Activated CD4-positive, CD25-positive, alpha-beta regulatory T cell (primary cell): ENCODE results near the gene PRKCZ.

ENCODE experiments used
- DNase-seq, 4 experiments: peaks; one replicate each; lab custom pipeline; 2025; lab: John Stamatoyannopoulos, UW

The PRKCZ gene

DNA sequence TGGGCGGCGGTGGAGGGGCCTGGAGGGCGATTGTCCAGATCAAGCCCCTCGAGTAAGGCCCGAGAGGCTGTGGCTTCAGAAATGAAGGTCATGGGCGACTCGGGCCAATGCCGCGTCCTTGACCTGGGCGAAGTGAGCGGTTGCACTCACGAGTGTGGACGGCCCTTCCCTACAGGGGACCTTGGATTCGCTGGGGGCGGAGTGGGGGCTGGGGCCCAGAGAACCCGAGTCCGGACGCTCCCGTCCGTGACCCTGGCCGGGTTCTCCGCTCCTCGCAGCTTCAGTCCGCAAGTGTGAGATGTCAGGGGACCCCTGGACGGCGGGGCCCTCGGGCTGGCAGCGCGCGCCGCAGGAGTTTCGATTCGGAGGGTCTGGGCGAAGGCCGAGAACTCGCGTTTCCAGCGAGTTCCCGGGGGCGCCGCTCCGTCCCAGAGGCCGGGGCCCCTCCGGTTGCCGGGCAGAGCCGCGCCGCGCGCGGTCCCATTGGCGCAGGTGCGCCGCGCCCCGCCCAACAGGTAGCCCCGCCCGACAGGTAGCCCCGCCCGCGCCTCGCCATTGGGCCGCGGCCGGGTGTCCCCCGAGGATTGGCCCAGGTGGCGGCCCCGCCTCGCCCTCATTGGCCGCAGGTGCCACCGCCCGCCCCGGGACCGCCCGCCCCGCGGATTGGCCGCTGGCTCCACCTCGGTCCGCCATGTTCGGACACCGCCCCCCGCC is at the start of gene PRKCZ:
TSS of gene PRKCZ (plus strand) at position 694 of the 714 bp plus-strand sequence. CDS start 220 bp downstream, outside the sequence.
- DNase-seq = peak; percentile 87 to 94 (median 89)

DNA sequence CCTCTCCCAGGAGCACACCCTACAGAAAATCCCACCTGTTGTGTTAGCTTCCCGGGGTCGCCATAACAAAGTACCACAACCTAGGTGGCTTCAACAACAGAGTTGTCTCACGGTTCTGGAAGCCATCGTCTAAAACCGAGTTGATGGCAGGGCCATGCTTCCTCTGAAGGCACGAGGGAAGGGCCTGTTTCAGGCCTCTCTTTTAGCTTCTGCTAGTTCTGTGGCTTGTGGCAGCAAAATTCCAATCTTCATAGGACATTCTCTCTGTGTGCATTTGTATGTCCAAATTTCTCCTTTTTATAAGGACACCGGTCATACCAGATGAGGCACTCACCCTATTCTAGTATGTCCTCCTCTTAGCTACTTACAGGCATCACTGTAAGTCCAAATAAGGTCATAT is 49.8 kb upstream of the PRKCZ start:
- no peak for DNase-seq

DNA sequence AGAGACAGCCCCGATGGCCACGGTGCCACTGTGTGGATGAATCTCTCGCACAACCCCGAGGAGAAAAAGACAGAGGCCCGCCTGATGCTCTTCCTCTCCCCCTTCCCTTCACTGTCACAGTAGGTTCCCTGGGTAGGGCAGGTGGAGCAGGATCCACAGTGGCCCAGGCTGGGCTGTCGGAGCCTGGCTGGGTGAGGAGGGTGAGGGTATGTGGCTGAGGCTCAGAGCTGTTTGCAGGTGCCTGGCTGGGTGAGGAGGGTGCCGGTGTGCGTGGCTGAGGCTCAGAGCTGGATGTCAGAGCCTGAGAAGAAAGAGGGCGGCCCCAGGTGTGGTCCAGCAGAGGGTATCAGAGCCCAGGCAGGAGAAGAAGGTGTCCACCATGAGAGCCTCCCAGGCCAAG is 49.4 kb upstream of the PRKCZ start:
- no peak for DNase-seq

DNA sequence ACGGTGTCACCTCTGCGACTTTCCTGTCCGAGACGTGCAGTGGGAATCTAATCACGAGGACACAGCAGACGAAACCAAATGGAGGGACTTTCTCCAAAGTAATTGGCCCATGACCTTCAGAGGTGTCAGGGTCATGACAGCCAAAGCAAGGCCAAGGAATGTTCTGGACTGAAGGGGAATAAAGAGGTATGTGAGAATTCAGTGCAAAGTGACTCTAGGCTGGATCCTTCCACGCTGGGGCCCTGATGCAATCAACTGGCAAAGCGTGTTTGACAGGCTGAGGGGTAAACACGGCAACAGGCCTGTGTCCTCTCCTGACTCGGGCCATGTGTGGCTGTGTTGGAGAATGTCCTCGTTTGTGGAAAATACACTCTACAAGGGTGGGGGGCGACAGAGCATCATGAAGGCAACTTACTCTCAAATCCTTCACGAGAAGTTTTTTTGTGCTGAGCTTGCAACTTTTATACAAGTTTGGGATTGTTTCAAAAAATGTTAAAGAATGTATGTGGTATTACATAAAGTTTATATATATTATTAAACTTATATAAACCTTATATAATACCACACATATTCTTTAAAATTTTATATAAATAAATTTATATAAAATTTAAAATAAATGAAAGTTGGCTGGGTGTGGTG is 48.3 kb upstream of the PRKCZ start:
- DNase-seq = no peak

DNA sequence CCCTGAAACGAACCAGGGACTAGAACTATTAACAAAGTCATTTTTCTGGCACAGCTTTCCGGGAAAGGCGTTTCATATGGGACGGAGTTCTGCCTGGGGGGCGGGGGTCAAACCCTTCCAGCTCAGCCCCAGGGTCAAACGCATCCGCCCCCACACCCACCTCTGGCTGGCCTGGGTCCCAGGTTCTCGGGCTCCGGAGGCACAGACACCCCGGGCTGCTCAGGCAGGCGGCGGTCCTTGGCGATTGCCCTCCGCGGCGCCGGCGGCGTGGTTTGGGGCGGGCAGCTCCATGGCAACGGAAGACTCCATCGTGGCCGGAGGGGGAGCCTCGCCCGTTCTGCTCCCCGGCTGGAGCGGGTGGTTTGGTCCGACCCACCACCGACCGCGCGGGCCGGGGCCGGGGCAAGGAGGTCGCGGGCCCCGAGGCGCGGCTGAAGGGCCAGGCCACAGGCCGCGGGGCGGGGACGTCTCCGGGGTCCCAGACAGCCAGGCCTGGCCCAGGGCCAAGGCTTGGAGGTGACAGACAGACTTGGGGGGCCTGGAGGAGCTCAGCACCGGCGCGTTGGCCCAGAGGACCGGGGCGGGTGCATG is 46.6 kb upstream of the PRKCZ start, which contains the start of gene CFAP74:
TSS of gene CFAP74 (minus strand) at position 246 of the 591 bp plus-strand sequence. CDS start 12,830 bp downstream, outside the sequence.
- no peak for DNase-seq

DNA sequence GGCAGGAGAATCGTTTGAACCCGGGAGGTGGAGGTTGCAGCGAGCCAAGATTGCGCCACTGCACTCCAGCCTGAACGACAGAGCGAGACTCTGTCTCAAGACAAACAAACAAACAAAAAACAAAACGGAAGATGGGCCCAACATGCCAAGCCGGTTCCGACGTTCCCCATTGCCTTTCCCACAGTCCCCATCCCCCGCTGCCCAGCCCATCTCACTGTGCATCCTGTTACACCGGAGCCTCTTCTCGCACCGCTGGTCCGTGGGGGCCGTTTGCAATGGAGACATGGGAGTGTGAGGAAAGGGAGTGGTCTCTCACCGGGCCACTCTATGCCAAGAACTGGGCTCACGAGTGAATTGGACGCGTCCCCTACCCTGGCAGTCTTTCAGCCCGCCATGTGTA is 45.4 kb upstream of the PRKCZ start:
- DNase-seq = no peak

DNA sequence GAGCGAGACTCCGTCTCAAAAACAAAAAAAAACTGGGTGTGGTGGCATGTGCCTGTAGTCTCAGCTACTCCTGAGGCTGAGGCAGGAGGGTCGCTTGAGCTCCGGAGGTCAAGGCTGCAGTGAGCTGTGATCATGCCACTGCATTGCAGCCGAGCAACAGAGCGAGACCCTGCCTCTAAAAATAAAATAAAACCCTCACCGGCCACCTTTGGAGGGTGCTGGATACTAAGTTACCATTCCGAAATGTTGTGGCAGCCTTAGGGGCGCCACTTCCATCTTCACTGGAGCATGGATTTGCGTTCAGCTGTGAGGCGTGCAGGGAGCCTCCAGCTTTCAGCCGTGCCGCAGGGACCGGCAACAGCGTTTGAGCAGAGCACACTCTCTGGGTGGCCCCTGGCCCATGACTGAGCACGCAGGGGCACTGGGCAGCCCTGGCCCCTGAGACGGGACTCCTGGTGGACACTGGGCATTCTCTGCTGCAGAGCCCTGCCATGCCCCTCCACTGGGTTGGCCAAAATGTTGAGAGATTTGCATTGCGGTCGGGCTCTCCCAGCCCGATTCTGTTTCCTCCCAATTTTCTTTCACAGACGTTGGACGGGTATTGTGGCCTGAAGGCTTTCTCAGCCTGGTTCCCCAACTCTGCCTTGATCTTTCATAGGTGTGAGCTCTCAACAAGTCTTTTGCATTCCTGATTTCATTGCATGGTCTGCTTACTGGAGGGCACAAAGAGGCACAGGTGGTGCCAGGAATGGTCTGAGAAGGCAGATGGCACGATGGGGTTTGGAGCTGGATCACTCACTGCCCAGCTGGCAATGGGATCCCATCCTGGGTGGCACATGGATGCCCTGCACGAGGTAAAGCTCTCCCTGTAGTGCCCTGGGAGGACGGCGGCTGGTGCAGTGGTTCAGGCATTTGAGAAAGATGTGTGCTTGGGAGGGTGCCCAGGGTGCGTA is 40.8 kb upstream of the PRKCZ start:
- no peak for DNase-seq

DNA sequence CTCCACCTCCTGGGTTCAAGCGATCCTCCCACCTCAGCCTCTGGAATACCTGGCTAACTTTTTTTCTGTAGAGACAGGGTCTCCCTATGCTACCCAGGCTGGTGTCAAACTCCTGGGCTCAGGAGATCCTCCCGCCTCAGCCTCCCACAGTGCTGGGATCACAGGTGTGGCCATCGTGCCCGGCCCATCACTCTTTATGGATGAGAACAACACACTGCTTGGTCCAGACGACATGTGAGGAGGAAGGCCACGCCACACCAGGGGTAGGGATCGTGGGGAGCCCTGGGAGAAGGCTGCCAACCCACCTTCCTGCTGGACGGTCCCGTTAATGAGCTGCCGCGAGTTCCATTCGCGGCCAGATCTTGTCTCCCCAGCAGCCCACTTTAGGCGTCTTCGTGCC is 36.0 kb upstream of the PRKCZ start:
- no peak for DNase-seq

DNA sequence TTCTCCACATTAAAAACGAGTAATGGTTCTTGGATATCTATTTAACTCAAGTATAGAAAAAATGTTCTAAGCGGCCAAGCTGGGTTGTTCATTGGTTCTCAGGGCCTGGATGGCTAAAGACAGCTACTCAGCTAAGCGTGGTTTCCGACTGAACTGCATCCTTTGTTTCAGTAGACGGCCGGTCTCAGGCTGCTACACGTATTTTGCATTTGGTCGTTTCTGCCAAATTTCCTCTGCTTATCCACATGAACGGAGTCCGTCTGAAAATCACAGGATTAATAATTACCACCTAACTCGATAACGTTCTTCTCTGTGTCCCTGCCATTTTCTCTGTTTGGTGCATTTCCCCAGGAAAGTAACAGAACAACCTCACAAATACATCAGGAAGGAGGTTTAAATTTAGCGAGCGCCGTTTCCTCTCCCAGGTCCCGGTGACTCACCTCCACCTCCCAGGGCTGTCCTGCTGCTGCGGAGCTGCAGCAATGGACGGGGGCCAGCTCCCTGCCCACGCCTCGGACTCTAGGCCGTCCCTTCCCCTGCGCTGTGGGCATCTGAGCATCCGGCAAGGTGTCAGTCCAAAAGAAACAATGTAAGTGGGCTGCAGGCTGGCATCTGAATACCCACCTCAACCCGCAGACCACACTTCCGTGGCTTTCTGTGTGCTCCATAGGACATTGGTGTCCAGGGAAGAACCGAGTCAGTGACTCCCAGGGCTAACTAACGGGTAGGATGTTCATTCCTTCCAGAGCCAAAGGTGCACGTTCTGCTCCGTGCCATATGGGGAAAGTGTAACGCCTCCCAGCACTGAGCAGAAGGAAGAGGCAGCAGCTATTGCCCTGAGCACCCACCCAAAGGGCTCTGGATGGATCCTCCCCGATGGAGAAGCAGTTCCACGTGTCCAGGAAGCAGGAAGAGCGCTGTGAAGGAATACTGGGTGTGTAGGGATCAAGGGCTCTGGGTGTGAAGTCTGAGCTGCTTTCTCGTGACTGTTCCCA is 35.2 kb upstream of the PRKCZ start:
- no peak for DNase-seq

DNA sequence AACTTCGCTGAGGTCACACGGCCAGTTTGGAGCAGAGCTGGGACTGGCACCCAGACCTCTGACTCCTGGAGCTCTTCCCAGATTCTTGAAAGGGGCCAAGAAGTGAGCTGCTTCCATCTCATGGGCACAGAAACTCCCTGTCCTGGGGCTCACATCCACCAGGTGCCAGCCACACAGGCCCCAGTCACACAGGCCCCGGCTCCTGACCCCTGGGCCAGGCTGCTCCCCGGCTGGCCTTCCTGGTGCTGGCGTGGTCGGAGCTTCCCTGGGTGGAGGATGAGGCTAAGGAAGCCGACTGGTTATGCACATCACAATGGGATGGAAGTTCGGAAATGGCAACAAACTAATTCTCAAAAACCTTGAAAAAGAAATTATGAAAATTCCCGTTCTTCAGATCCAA is 34.1 kb upstream of the PRKCZ start:
- DNase-seq = no peak

DNA sequence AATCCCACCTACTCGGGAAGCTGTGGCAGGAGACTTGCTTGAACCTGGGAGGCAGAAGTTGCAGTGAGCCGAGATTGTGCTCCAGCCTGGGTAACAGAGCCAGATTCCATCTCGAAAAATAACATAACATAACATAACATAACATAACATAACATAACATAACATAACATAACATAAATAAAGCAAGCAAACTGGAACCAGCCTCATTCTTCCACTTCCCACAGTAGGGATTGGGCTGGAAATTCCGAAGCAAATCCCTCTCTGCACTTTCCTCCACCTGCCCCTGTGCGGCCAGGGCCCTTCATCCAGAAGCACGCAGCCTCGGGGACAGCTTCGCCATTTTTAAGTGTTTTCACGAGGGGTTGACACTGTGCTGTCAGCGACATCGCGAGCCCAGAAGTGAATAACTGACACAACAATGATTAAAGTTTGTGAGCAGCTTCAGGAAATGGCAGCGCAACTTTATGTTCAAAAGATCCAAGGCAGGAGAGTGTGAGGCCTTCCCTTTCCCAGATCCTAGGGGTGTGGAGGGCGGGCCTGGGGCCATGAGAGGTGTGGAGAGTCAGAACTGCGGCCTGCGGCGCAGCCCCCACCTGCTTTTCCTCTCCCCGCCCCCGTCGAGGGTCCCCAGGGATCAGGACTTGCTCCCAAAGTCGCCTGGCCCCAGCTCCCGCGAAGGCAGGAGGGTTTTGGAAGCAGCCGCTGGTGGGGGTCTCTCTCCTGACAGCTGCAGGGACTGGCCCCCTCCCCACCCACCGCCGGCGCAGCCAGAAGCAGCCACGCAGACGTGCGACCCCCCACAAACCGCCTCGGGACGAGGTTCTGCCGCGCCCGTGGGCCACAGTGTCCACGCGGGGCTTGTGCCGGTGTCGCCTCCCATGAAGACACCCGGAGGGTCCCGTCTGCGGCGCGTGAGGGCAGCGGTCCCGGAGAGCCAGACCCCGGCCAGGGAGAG is 31.7 kb upstream of the PRKCZ start:
- no peak for DNase-seq

DNA sequence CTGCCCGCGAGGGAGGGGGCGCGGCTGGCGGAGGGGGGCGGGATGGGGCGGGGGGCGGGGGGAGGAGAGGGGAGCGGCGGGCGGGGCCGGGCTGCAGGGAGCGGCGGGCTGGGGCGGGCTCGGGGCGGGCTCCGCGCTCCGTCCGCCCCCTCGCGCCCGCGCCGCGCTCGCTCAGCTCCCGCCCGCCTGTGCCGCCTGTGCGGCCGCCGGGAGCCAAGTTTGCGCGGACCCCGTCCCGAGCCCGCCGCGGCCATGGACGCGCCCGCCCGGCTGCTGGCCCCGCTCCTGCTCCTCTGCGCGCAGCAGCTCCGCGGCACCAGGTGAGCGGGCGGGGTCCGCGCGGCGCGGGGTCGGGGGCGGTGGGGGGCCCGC is 31.1 kb upstream of the PRKCZ start, which contains the start of gene GABRD:
TSS of gene GABRD (plus strand) at position 174 of the 372 bp plus-strand sequence. CDS start at position 253, 79 bp downstream.
- no peak for DNase-seq

DNA sequence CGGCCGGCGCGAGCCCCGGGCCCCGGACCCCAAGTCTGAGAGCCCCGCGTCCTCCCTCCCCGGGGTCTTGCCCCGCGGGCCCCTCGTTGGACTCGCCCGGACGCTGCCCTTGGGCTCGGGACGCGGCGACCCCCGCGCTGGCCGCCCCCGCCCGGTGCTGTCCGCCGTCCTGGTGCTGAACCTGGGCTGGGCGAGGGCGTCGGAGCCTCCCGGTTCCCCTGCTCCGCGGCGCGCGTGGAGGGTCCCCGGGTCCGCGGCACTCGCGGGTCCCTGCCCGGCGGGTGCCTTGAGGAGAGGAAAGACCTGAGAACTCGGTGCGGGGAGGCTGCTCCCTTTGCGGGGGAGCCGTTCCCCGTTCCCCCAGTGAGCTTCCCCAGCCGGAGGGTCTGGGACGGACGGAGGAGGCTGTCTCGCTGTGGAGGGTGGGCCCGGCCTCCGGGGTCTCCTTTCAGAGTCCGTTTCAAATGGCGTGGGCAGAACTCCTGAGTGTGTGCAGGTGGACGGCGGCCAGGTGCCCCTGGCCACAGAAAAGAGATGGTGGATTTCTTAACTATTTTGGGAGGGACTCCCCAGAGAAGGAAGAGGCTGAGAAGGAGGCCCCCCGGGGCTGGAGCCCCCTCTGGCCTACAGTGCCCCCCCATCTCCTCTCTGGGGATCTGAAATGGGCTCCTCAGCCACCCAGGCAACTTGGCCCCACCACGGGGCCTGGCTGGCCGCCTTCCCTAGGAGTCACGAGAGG is 30.5 kb upstream of the PRKCZ start:
- no peak for DNase-seq

DNA sequence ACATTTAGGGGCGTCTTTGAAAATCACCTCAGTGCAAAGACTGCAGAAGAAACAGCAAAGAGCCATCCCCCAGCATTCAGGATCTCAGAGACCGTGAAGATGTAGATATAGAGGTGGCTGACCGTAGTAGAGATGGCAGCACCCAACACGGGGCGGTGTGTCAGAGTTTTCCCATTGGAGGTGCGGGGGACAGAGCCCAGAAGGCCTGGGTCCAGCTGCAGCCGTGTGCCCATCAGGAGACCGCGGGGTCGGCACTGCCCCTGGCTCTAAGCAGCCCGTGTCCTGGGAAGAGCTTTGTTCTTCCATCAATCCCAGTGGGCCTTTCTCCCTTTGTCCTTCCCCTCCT is 29.9 kb upstream of the PRKCZ start:
- DNase-seq = no peak

DNA sequence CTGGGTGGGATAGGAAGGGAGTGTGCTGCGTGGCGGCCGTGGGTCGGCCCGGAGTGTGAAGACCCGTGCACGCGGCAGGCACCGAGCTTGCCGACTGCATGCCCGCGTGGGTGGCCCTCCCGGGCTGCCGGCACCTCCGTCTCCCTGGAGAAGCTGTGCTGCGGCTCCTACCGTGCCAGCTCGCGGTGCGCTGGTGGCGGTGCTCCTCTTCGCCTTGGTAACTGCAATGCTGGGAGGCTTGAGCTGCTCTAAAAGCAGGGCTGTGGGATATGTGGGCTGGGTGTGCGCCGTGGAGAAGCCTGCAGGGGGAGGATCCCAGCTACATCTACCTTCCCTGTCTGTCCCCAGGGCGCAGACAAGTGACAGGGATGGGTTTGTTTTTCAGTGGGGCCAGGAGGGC is 28.7 kb upstream of the PRKCZ start:
- DNase-seq = no peak

DNA sequence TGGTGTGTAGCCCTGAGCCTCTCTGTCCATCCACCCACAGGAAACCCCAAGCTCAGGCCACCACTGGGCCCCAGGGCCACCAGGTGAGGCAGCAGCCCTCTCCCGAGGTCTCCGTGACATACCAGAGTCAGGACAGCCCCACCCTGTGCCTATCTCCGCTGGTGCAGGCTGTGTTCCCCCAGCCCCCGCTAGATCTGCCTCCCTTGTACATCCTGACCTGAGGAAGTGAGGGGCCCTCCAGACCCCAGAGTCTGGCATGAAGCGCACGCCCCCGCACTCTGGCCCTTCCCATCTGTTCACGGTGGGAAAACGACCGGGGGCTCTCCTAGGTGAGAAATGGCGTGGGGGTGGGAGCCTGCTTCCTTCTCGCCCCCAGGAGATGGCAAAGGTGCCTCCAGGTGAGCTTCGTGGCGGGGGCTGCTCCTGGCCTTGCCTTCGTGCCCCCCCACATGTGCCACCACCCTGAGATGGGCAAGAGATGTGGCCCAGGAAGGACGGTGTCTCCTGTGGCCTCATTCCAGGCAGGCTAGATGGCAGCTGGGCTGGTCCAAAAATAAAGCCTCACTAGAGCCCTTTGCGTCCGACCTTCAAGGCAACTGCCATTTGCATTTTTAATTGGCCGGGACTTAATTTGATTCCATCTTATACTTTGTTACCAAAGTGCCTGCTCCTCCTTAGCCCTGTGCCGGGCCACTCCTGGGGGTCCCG is 28.0 kb upstream of the PRKCZ start:
- DNase-seq = no peak

DNA sequence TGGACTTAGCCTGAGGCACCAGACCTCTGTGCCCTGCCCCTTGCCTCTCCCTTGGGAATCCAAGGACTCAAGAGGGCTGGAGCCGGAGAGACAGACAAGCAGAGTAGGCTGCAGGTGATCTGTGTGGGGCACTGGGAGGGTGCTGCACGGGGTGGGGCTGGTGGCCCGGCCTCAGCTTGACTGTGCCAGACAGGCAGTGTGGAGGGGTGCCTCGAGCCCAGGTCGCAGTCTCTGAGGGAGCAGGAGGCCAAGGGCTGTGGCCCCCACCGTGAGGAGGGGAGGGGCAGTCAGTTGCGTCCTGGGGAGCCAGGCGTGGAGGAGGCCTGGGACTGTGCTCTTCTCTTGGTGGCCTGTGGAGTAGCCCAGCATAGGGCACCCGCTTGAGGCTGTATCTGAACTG is 27.0 kb upstream of the PRKCZ start:
- DNase-seq = no peak

DNA sequence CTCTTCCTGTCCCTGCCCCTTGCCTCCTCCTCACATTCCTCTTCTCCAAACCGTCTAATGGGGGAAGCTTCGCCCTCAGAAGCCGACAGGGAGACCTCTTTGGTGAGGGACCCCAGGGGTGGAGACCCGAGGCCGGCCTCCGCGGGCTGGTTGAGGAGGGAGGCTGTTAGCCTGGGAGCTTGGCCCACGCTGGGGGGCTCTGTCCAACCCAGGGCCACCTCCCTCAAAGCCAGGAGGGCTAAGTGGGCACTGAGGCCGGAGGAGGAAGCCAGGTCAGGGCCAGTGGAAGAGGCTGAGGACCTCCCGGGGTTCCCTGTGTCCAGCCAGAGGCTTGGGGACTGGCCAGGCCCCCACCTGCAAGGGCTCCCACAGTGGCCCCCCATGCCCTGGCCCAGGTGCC is 25.8 kb upstream of the PRKCZ start:
- no peak for DNase-seq
